Calu3 (cell line): ENCODE data around the gene TP53BP2. TPM values are rescaled to one million over a fixed set of nuclear protein-coding genes. Genes with fewer than 3 reads are reported as not detected.
A peak's percentile ranks its signal among the peaks of the same experiment; 100 is the strongest.
"Not testable (repeated sequence)": the region's sequence is repeated elsewhere in the genome, so short reads cannot be mapped to it uniquely, and the experiment has no call there.

Experiments used
- Bru-seq: library from RNA; stranded (reverse); fragments of 400-500 nt; gene quantifications from one replicate; lab custom pipeline; 2021; lab: Mats Ljungman, UMichigan
- BruChase-seq, 2 experiments: library from RNA; stranded (reverse); fragments of 400-500 nt; gene quantifications; one replicate each; lab custom pipeline; 2021; lab: Mats Ljungman, UMichigan
- BruUV-seq: library from RNA; stranded (reverse); fragments of 400-500 nt; replicated peaks from 2 replicates; lab custom pipeline; 2021; lab: Mats Ljungman, UMichigan
- CTCF ChIA-PET: fragments of 300-600 bp; sonication (Branson Sonifier 250); formaldehyde crosslinking; loops from one replicate; lab custom pipeline; 2022; ENCODE audit warnings: antibody characterized with exemption; lab: Charles Lee
- DNase-seq: peaks from one replicate; pipeline ENCODE4 v3.0.0; 2022
- H3K27ac Mint-ChIP-seq: one replicate; pipeline ENCODE4 v1.8.0; 2022; ENCODE audit warnings: mixed read lengths; ENCODE audit not compliant: unreplicated experiment
- H3K27me3 Mint-ChIP-seq: one replicate; pipeline ENCODE4 v1.8.0; 2022; ENCODE audit warnings: mixed read lengths; ENCODE audit not compliant: unreplicated experiment
- H3K36me3 Mint-ChIP-seq: one replicate; pipeline ENCODE4 v1.8.0; 2022; ENCODE audit warnings: mild to moderate bottlenecking, moderate library complexity, mixed read lengths; ENCODE audit not compliant: insufficient read depth, unreplicated experiment
- H3K4me1 Mint-ChIP-seq: one replicate; pipeline ENCODE4 v1.8.0; 2022; ENCODE audit warnings: mild to moderate bottlenecking, low read depth, mixed read lengths; ENCODE audit not compliant: unreplicated experiment
- H3K4me3 Mint-ChIP-seq: one replicate; pipeline ENCODE4 v1.8.0; 2022; ENCODE audit warnings: mild to moderate bottlenecking, low read depth, moderate library complexity, mixed read lengths; ENCODE audit not compliant: unreplicated experiment
- H3K9me3 Mint-ChIP-seq: one replicate; pipeline ENCODE4 v1.8.0; 2022; ENCODE audit warnings: low read depth, mixed read lengths; ENCODE audit not compliant: unreplicated experiment
- CTCF ChIP-seq: fragments of 200-600 bp; IDR thresholded peaks from one replicate; pipeline ENCODE4 v1.8.0; 2022; ENCODE audit warnings: antibody characterized with exemption; ENCODE audit not compliant: unreplicated experiment
- intact Hi-C: fragments of 100-400 bp; cut with micrococcal nuclease; formaldehyde crosslinking; loops from one replicate; pipeline ENCODE4 v1.10.0; 2022; ENCODE audit not compliant: unreplicated experiment
- long read RNA-seq: library from polyadenylated mRNA; stranded (forward); transcript quantifications from one replicate; pipeline ENCODE4 v2.0.0, GENCODE V29; 2022
- total RNA-seq: library from RNA; stranded (reverse); gene quantifications from 2 replicates; pipeline ENCODE4 v1.2.3, GENCODE V29; 2022

Gene TP53BP2
- total RNA-seq, result 59.5 and 66.4 TPM in 2 replicates
- Bru-seq, nascent RNA, result percentile 93 among the genes with signal in this experiment
- percentile 80 among the genes with signal in this experiment for BruChase-seq, experiment 1, labeled RNA remaining after a 6-hour chase
- percentile 85 among the genes with signal in this experiment for BruChase-seq, experiment 2, labeled RNA remaining after a 2-hour chase
- long read RNA-seq, full-length matches to known transcripts, result 24 of 43 reads
- long read RNA-seq, partial matches to known transcripts, result 10 of 43 reads
- long read RNA-seq, other reads (novel, unspliced or antisense), result 9 of 43 reads

- peaks cover 32% of the 10 kb centered on the region for H3K36me3 Mint-ChIP-seq
- H3K4me1 Mint-ChIP-seq, result peaks cover 24% of the 10 kb centered on the region
- DNase-seq, result peak; percentile 96
- CTCF ChIA-PET, result interaction anchor here (0.8 to 2.2 kb wide), 5 partner anchors 9 to 142 kb away, joined by 3 to 8 read pairs (median 4); no protein-coding TSS in a partner anchor
- H3K9me3 Mint-ChIP-seq, result peaks cover 2% of the 10 kb centered on the region
- intact Hi-C loops, result loop anchor here (5.0 kb wide), 1 partner anchor 34 kb away; no protein-coding TSS in a partner anchor
- peak within 1 kb of the TSS; percentile 94 for H3K4me3 Mint-ChIP-seq
- H3K27me3 Mint-ChIP-seq, result no peaks in the 10 kb centered on the region
- peak within 1 kb of the TSS; percentile 93 for H3K27ac Mint-ChIP-seq
- TSS peak; percentile 99 for BruUV-seq
- peak; percentile 86 for TF ChIP-seq CTCF
These were observed at the start of gene TP53BP2 for GRCh38 chr1:223845810-223846682. TP53BP2 (minus strand) TSS chr1:223845947; CDS start chr1:223845680, 267 bp downstream.

GRCh38 chr1:223890494-223890893 is 44.7 kb upstream of the TP53BP2 start:
- DNase-seq, H3K9me3 Mint-ChIP-seq, intact Hi-C loops, H3K27me3 Mint-ChIP-seq, BruUV-seq, CTCF ChIA-PET, H3K27ac Mint-ChIP-seq, H3K4me3 Mint-ChIP-seq: not testable (repeated sequence)
- peaks cover 13% of the 10 kb centered on the region for H3K36me3 Mint-ChIP-seq
- peaks cover 35% of the 10 kb centered on the region for H3K4me1 Mint-ChIP-seq

- H3K27ac Mint-ChIP-seq, H3K9me3 Mint-ChIP-seq, DNase-seq, H3K27me3 Mint-ChIP-seq, BruUV-seq, H3K4me3 Mint-ChIP-seq, CTCF ChIA-PET: not testable (repeated sequence)
- Mint-ChIP-seq H3K4me1 (peaks cover 35% of the 10 kb centered on the region), H3K36me3 (peaks cover 13% of the 10 kb centered on the region)
- intact Hi-C loops, result loop anchor here (10.0 kb wide), 1 partner anchor 75 kb away; no protein-coding TSS in a partner anchor
These were observed 43.6 kb upstream of the TP53BP2 start for GRCh38 chr1:223889319-223889718.

GRCh38 chr1:223887747-223888418 is 42.1 kb upstream of the TP53BP2 start:
- no peaks in the 10 kb centered on the region for H3K9me3 Mint-ChIP-seq
- peak overlapping the region; percentile 43 for H3K4me3 Mint-ChIP-seq
- no peaks in the 10 kb centered on the region for H3K27me3 Mint-ChIP-seq
- BruUV-seq, result TSS peak; percentile 89
- peak; percentile 86 for DNase-seq
- peaks cover 13% of the 10 kb centered on the region for H3K36me3 Mint-ChIP-seq
- peaks cover 35% of the 10 kb centered on the region for H3K4me1 Mint-ChIP-seq
- H3K27ac Mint-ChIP-seq, result peak overlapping the region; percentile 46
- intact Hi-C loops, result loop anchor here (10.0 kb wide), 1 partner anchor 73 kb away; no protein-coding TSS in a partner anchor
- no peak for TF ChIP-seq CTCF
- CTCF ChIA-PET, result interaction anchor here (0.6 to 3.5 kb wide), 4 partner anchors 15 to 816 kb away, joined by 3 to 8 read pairs (median 4); partner anchors contain the start of gene TP53BP2
